Small intestine (tissue), 7 donors: ENCODE measurements around the gene PTPRF. TPM values are rescaled to one million over a fixed set of nuclear protein-coding genes. Genes with fewer than 3 reads are reported as not detected.

Source experiments
- DNase-seq, 2 donors: peaks; one replicate each; pipeline versions ENCODE4 v3.0.0 to v3.0.0-alpha.2; 2013
- FAIRE-seq: peaks from 2 replicates; lab custom pipeline; 2012; peaks lifted over from hg19 to GRCh38; lab: Jason Lieb, UNC
- H3K27ac ChIP-seq, 3 donors: one replicate each; pipeline ENCODE4 v1.5.1; 2013; ENCODE audit warnings: low read length in 2 of 3, mild to moderate bottlenecking in 2 of 3, control low read depth in 1 of 3, inconsistent platforms in 1 of 3, low read depth in 1 of 3, moderate library complexity in 1 of 3
- H3K27me3 ChIP-seq, 3 donors: one replicate each; pipeline ENCODE4 v1.6.1; 2013; ENCODE audit warnings: low read length in 3 of 3, inconsistent platforms in 1 of 3; ENCODE audit not compliant: control insufficient read depth in 3 of 3, insufficient read depth in 3 of 3
- H3K36me3 ChIP-seq, 3 donors: one replicate each; pipeline ENCODE4 v1.6.1; 2013; ENCODE audit warnings: low read length in 3 of 3, inconsistent platforms in 1 of 3, low read depth in 1 of 3, mild to moderate bottlenecking in 1 of 3, moderate library complexity in 1 of 3; ENCODE audit not compliant: control insufficient read depth in 3 of 3, insufficient read depth in 2 of 3
- H3K4me1 ChIP-seq, 3 donors: one replicate each; pipeline ENCODE4 v1.6.1; 2013; ENCODE audit warnings: low read length in 2 of 3, inconsistent platforms in 1 of 3, low read depth in 1 of 3, mild to moderate bottlenecking in 1 of 3, moderate library complexity in 1 of 3; ENCODE audit not compliant: control insufficient read depth in 3 of 3, insufficient read depth in 2 of 3
- H3K4me3 ChIP-seq, 3 donors: one replicate each; pipeline ENCODE4 v1.5.1; 2013; ENCODE audit warnings: low read length in 3 of 3, control low read depth in 1 of 3, inconsistent platforms in 1 of 3, low read depth in 1 of 3, mild to moderate bottlenecking in 1 of 3, moderate library complexity in 1 of 3
- H3K9me3 ChIP-seq, 2 donors: one replicate each; pipeline ENCODE4 v1.6.1; 2013; ENCODE audit warnings: low read depth in 1 of 2, low read length in 1 of 2; ENCODE audit not compliant: control insufficient read depth in 2 of 2, insufficient read depth in 1 of 2
- WGBS, 3 donors: extraction: QIAGEN DNeasy Blood & Tissue Kit; methylation state at CpG; one replicate each; pipeline ENCODE4 v1.1.7; 2013; 5-methylcytosine and 5-hydroxymethylcytosine counted together
- polyA plus RNA-seq, 4 donors: library from polyadenylated mRNA; stranded (reverse) in 3 of 4; unstranded in 1 of 4; fragments of 200-250 nt in 3 of 4; fragments of 120-200 nt in 1 of 4; gene quantifications; one replicate each; pipeline versions ENCODE4 v1.2.1 to v1.2.3, GENCODE V29; 2013
- donor health status: healthy with polysubstance abuse.
- donor health status: control.
- donor health status: control.
- donor health status: Bipolar disorder and iron deficiency.
- donor health status: healthy.

The PTPRF gene
- polyA plus RNA-seq, 4 donors: 77.0 to 255 (median 83.2) TPM

DNA sequence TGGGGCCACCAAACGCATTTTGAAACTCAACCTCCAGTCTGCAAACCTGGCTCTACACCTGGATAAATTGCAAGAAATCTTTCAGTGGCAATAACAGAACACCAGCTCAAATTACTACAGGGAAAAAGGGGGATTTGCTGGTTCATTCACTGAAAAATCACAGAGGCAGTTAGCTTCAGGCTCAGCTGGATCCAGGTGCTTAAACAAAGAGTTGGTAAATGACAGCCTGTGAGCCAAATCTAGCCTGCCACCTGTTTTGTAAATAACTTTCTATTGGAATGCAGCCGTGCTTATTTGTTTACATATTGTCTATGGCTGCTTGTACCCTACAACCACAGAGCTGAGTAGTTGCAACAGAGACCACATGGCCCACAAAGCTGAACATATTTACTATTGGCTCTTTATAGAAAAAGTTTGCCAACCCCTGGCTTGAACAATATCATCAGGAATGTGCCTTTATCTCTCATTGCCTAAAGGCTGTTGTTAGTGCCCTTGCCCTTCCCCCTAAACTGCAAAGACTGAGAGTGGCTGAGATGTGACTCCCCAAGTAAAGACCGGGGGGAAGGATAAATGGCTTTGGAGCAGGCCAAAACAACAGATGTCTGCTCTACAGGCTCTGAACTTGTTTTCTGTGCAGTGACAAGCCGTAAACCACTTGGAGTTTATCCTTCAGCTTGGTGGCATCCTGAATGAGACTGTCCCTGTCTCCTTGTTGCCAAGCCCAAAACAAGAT is 21.5 kb upstream of the PTPRF start:
- H3K4me3 ChIP-seq: no peak overlapping the region
- H3K4me1 ChIP-seq: peaks cover 0 to 7% (median 0%) of the 10 kb centered on the region in 3 donors
- H3K9me3 ChIP-seq: peaks cover 0 to 5% of the 10 kb centered on the region in 2 donors
- H3K36me3 ChIP-seq: no peaks in the 10 kb centered on the region
- H3K27me3 ChIP-seq: no peaks in the 10 kb centered on the region
- DNase-seq (no peak), FAIRE-seq (no peak)
- H3K27ac ChIP-seq: no peak overlapping the region
- WGBS, 3 donors: 64 to 77% (median 71%) methylated on average over 4 of the region's 4 CpGs

DNA sequence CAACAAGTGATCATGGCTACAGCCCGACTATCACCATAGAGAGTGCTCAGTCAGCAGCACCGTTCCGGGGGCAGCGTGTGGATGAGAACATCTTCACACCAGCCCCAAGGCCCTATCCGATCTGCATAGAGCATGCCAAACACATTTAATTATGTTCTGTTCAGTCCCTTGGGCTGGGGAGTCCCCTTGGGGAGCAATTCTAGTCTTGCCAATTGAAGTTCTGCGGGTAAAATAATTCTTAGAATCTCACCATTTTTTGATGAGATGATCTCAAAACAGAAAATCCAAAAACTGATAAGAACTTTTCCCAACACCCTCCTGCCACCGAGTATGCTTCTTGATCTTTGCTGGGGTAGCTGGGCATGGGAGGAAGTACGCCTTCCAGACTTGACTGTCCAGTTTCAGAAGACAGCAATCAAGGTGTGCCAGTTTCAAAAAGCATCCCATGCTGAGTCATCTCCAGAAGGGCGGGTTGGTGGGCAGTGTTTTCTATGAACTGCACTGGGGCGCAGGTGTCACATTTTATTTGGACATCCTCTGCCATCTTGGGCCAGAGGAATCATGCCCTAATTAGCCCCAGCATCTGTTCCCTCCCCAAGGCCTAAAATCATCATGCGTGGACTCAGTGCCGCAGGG is 20.8 kb upstream of the PTPRF start:
- H3K27ac ChIP-seq: no peak overlapping the region
- no peak for FAIRE-seq
- peaks cover 0 to 5% of the 10 kb centered on the region in 2 donors for H3K9me3 ChIP-seq
- peaks cover 0 to 7% (median 0%) of the 10 kb centered on the region in 3 donors for H3K4me1 ChIP-seq
- H3K36me3 ChIP-seq: no peaks in the 10 kb centered on the region
- no peaks in the 10 kb centered on the region for H3K27me3 ChIP-seq
- DNase-seq: no peak
- H3K4me3 ChIP-seq: no peak overlapping the region
- 80 to 86% (median 82%) methylated on average over 12 of the region's 12 CpGs for WGBS, 3 donors

DNA sequence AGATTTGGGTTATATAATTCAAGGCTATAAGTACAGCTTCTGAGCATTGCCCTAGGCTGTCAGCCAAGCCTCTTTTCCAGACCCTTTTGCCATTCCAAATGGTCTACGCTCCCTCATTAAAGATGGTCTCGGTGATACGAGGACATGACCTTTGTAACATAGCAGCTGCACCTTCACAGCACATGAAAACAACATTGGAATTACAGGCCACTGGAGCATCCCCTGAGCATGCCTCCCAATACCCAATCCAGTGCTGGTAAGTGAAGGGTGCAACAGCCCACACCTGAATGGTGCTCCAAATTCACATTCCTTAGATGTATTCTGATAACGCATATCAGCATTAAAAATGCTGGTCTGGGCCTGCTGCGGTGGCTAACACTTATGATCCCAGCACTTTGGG is 20.1 kb upstream of the PTPRF start:
- Histone ChIP-seq H3K4me3 (no peak overlapping the region), H3K4me1 (peaks cover 0 to 7% (median 0%) of the 10 kb centered on the region in 3 donors), H3K27ac (no peak overlapping the region), H3K9me3 (peaks cover 0 to 5% of the 10 kb centered on the region in 2 donors), H3K27me3 (no peaks in the 10 kb centered on the region), H3K36me3 (no peaks in the 10 kb centered on the region)
- DNase-seq (no peak), FAIRE-seq (no peak)
- WGBS, 3 donors: 47 to 84% (median 60%) methylated on average over 5 of the region's 5 CpGs

GRCh38 chr1:43511394-43511793 is 19.3 kb upstream of the PTPRF start:
- no peak for DNase-seq
- Histone ChIP-seq H3K9me3 (peaks cover 0 to 5% of the 10 kb centered on the region in 2 donors), H3K4me3 (no peak overlapping the region), H3K27me3 (no peaks in the 10 kb centered on the region), H3K4me1 (peaks cover 0 to 7% (median 0%) of the 10 kb centered on the region in 3 donors), H3K27ac (no peak overlapping the region), H3K36me3 (no peaks in the 10 kb centered on the region)
- no peak for FAIRE-seq
- WGBS, 3 donors: 81 to 96% (median 86%) methylated on average over 1 of the region's 1 CpG

DNA sequence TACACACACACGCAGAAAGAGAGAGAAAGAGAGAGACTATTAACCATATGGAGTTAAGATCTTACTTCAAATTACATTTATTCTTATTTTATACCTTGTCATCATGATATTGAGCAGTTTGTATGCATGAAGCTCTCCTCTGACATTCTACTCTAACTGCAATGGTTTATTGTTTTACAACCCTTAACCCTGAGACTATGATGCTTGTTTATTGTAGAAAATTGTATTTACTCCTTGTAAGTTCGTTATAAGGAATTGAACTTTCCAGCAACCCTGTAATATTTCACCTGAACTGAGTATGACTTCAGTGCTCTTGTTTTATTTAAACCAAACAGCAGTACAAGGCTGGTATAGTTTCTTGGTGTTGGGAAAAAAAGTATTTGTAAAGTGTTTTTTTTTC is 18.6 kb upstream of the PTPRF start:
- WGBS, 3 donors: 51 to 67% (median 63%) methylated on average over 2 of the region's 2 CpGs
- Histone ChIP-seq H3K4me1 (peaks cover 0 to 7% (median 0%) of the 10 kb centered on the region in 3 donors), H3K27me3 (no peaks in the 10 kb centered on the region), H3K27ac (no peak overlapping the region), H3K36me3 (no peaks in the 10 kb centered on the region), H3K9me3 (peaks cover 0 to 5% of the 10 kb centered on the region in 2 donors), H3K4me3 (no peak overlapping the region)
- FAIRE-seq (no peak), DNase-seq (peak in 1 of 2 donors; percentile 28)

GRCh38 chr1:43512681-43513080 is 18.0 kb upstream of the PTPRF start:
- H3K27ac ChIP-seq: no peak overlapping the region
- no peaks in the 10 kb centered on the region for H3K36me3 ChIP-seq
- 90 to 95% (median 94%) methylated on average over 6 of the region's 6 CpGs for WGBS, 3 donors
- H3K4me3 ChIP-seq: no peak overlapping the region
- peaks cover 0 to 5% of the 10 kb centered on the region in 2 donors for H3K9me3 ChIP-seq
- DNase-seq (no peak), FAIRE-seq (no peak)
- peaks cover 0 to 7% (median 0%) of the 10 kb centered on the region in 3 donors for H3K4me1 ChIP-seq
- H3K27me3 ChIP-seq: no peaks in the 10 kb centered on the region

- peaks cover 0 to 5% of the 10 kb centered on the region in 2 donors for H3K9me3 ChIP-seq
- 77 to 86% (median 80%) methylated on average over 5 of the region's 5 CpGs for WGBS, 3 donors
- no peaks in the 10 kb centered on the region for H3K36me3 ChIP-seq
- DNase-seq: no peak
- H3K4me1 ChIP-seq: peaks cover 0 to 7% (median 0%) of the 10 kb centered on the region in 3 donors
- FAIRE-seq: no peak
- H3K27ac ChIP-seq: no peak overlapping the region
- H3K4me3 ChIP-seq: no peak overlapping the region
- H3K27me3 ChIP-seq: no peaks in the 10 kb centered on the region
Measured at GRCh38 chr1:43513471-43514173, 17.1 kb upstream of the PTPRF start.

GRCh38 chr1:43518935-43519686 is 11.6 kb upstream of the PTPRF start:
- peaks cover 0 to 25% (median 4%) of the 10 kb centered on the region in 3 donors for H3K4me1 ChIP-seq
- no peaks in the 10 kb centered on the region for H3K27me3 ChIP-seq
- no peaks in the 10 kb centered on the region for H3K36me3 ChIP-seq
- FAIRE-seq (no peak), DNase-seq (no peak)
- WGBS, 3 donors: 87 to 91% (median 87%) methylated on average over 11 of the region's 11 CpGs
- no peak overlapping the region for H3K27ac ChIP-seq
- H3K9me3 ChIP-seq: no peaks in the 10 kb centered on the region
- H3K4me3 ChIP-seq: no peak overlapping the region
